ENCODE measurements around the gene JAZF1.

- TF ChIP-seq EZH2 (IDR thresholded peaks at IDR 0.05; ENCODE audit: borderline replicate concordance, low read length): no peak
- no peak for TF ChIP-seq CTCF (conservative IDR thresholded peaks at IDR 0.05 in 1 of 2, IDR thresholded peaks at IDR 0.05 in 1 of 2; ENCODE audit: extremely low read depth in 1 of 2, insufficient read depth in 1 of 2, low read depth in 1 of 2, low read length in 2 of 2)
Measured at GRCh38 chr7:28201131-28201530, 20.5 kb upstream of the JAZF1 start.

Data from mammary epithelial cell (primary cell).